HG03565 (cell line): ENCODE data around the gene KCNAB2.

ENCODE experiments used
- ATAC-seq: cut with Tn5 transposase; IDR thresholded peaks from one replicate; pipeline ENCODE4 v1.9.1; 2021; ENCODE audit warnings: mild to moderate bottlenecking, moderate library complexity; ENCODE audit not compliant: unreplicated experiment

KCNAB2 gene

GRCh38 chr1:6045561-6045960 is at the start of gene KCNAB2:
TSS of gene KCNAB2 (plus strand) at chr1:6045888. CDS start at chr1:6051537, 5,649 bp downstream.
- no peak for ATAC-seq

GRCh38 chr1:5996641-5997270 is 48.9 kb upstream of the KCNAB2 start:
- ATAC-seq: no peak

GRCh38 chr1:5997316-5997715 is 48.4 kb upstream of the KCNAB2 start:
- no peak for ATAC-seq

GRCh38 chr1:5998051-5998905 is 47.4 kb upstream of the KCNAB2 start:
- ATAC-seq: no peak

GRCh38 chr1:5998906-5999301 is 46.8 kb upstream of the KCNAB2 start:
- no peak for ATAC-seq

GRCh38 chr1:5999711-6000443 is 45.8 kb upstream of the KCNAB2 start:
- no peak for ATAC-seq

- no peak for ATAC-seq
Observed at GRCh38 chr1:6000444-6001288, 45.0 kb upstream of the KCNAB2 start.

- no peak for ATAC-seq
Observed at GRCh38 chr1:6001992-6002576, 43.6 kb upstream of the KCNAB2 start.

- no peak for ATAC-seq
Observed at GRCh38 chr1:6002714-6003501, 42.8 kb upstream of the KCNAB2 start.

- no peak for ATAC-seq
Observed at GRCh38 chr1:6003568-6004411, 41.9 kb upstream of the KCNAB2 start.

- ATAC-seq: no peak
Observed at GRCh38 chr1:6004412-6005123, 41.1 kb upstream of the KCNAB2 start.

- no peak for ATAC-seq
Observed at GRCh38 chr1:6005276-6005917, 40.3 kb upstream of the KCNAB2 start.

GRCh38 chr1:6006882-6007281 is 38.8 kb upstream of the KCNAB2 start:
- no peak for ATAC-seq

- ATAC-seq: no peak
Observed at GRCh38 chr1:6007318-6008083, 38.2 kb upstream of the KCNAB2 start.

- ATAC-seq: no peak
Observed at GRCh38 chr1:6008084-6008415, 37.6 kb upstream of the KCNAB2 start.

- no peak for ATAC-seq
Observed at GRCh38 chr1:6008696-6009095, 37.0 kb upstream of the KCNAB2 start.
